Amygdala (tissue), 56 donors: ENCODE data around the gene CLMP.

Source experiments
- DNase-seq, 56 donors: peaks; one replicate each; lab custom pipeline; 2025; lab: John Stamatoyannopoulos, UW

Gene CLMP

DNA sequence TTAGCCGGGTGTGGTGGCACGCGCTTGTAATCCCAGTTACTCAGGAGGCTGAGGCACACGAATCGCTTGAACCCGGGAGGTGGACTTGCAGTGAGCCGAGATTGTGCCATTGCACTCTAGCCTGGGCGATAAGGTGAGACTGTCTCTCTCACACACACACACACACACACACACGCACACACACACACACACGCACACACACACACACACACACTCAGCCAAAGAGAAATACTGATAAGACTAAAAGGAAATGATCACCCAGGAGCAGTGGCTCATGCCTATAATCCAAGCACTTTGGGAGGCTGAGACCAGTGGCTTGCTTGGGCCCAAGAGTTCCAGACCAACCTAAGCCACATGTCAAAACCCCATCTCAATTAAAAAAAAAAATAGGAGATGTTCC, 153.9 kb downstream of the CLMP start:
- no peak for DNase-seq

DNA sequence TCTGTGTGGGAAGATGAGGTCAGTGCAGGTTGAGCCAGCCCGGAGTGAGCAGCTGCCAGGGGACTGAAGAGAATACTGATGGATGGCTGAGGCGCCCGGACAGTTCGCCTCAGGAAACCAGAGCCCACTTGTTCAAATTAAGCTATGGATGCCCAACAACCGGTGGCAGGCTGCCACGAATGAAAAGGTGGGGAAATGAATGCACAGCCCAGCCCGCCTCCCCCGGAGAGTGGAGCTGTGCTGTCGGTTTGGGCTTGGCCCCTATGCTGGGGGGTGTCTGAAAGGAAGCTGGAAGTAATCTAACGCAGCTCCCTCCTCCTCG, 155.0 kb downstream of the CLMP start:
- no peak for DNase-seq

DNA sequence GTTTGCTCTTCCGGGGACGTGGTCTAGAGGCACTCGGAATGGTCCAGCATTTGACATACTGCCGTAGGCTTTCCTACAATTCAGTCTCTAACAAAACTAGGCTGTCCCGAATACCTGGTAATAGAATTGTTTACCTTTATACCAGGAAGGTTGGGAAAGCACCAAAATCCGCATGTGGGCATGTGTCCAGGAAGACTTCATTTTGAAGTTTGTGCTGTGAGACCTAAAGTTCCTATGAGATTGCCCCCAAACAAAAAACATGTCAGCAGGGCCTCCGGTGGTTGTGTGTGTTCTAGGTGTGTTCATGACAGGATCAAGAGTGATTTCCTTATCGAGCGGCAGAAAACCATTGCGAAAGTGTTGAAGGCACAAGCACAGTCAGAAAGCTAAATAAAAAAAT, 159.2 kb downstream of the CLMP start:
- DNase-seq, result no peak

DNA sequence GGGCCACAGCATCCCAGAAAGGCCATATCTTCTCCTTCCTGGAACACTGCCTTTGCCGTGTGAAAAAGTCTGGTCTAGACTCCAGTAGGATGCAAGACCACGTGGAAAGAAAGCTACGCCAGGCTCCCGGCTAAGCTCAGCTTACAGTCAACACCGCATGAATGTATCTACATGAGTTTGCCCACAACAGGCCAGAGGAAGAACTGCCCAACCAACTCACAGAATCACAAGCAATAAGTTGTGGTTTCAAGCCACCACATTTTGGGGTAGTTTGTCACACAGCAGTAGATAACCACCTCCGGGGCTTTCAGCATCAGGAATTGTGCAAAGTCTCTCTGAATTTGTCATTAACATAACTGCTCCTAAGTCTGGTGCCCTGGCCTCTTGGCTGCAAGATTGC, 160.5 kb downstream of the CLMP start:
- no peak for DNase-seq

DNA sequence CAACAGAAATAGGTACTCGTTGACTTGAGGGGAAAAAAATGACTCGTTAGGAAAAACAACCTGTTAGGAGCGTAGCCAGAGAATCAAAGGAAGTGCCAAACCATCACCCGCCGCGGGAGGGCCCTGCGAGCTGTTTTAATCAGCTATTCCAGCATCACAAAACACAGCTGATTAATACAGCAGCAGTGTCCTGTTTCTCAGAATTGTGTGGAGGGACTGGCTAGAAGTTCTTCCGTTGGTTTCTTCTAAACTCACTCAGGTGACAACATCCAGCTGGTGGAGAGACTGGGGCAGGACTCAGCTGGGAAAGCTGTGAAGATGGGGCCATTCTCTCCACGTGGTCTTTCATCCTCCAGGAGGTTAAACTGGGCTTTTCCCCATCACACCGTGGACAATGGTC, 161.2 kb downstream of the CLMP start:
- no peak for DNase-seq

DNA sequence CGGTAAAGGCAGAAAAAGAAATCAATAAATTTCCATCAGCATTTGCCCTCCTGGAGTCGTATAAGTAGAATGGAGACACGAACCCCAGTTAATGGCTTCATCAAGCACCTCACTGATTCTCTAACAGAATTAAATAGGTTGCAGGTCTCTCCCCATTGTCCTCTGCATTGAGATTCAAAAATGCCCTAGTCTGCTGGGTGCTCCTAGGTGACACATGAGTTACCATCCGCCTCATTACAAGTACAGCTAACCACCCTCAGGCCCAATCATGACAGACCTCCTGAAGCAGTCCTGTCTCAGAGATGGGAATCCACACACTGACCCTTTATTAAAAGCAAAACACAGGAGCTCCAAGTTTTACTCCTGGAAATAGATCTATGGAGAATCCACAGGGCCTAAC, 164.5 kb downstream of the CLMP start:
- no peak for DNase-seq

DNA sequence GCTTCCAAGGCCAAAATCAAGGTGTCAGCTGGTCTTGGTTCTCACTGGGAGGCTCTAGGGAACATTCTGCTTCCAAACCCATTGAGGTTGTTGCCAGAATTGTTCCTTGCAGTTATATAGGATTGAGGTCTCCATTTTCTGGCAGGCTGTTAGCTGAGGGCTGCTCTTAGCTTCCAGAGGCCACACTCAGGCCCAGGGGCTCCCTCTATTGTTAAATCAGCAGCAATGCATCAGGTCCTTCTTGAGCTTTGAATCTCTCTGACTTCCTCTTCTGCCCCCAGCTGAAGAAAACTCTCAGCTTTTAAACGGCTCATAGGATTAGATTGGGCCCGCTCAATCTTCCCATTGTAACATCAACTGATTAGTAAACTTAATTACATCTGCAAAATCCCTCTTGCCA, 174.1 kb downstream of the CLMP start:
- peak in 1 of 56 donors; percentile 3 for DNase-seq
